ENCODE data around the gene PAPPA.

Gene PAPPA

DNA sequence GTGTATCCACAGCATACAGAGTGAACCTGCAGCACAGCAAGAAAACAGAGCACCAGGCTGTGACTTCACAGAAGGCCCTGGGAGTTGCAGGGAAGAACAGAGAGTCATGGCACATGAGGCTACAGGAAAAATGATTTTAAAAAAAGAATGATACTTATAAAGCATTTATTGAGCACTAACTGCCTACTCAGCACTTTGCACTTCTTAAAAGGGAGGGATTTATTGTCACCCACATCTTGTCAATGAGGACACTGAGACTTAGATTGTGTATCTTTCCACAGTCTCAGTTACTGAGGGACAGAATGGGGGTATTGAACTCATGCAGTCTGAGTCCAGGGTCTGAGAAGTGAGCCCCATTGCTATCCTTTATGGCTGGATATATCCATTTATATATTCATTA is 288.9 kb downstream of the PAPPA start:
- H3K4me3 ChIP-seq (ENCODE audit: low read depth, low read length): no peak overlapping the region

DNA sequence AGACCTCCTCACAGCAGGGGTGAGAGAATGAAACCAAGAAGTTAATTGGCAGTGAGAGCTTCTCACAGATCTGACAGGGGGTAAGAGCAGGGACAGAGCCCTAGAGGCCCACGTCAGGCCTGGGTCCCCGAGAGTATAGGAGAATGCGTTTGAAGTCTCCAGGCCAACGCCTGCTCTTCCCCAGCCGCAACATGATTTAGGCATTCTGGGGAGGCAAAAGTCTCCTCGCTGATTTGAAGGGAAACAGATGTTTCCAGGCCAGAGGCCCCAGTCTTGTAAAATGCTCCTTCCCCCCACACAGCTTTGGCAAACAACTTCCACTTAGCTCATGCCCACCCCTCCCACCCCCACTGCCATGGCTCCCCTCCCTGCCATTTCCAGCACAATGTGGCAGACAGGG is 294.3 kb downstream of the PAPPA start:
- no peak overlapping the region for H3K4me3 ChIP-seq (ENCODE audit: low read depth, low read length)

DNA sequence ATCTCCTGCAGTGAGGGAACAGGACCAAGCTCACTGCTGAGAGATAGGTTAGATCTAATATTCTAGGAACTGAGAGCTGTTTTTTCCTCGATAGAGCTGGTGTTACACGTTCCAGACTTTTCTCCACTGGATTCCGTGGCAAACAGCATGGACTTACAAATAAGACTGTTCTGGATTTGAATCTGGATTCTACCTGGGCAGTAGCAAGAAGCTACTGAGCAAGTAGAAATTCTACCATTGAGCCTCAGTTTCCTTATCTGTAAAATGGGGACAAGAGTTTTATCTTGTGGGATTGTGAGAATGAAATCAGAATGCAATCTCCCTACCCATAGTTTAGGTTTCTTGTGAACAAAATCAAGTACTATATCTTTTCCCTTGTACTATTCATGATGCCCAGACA is 294.8 kb downstream of the PAPPA start:
- H3K4me3 ChIP-seq (ENCODE audit: low read depth, low read length): no peak overlapping the region

DNA sequence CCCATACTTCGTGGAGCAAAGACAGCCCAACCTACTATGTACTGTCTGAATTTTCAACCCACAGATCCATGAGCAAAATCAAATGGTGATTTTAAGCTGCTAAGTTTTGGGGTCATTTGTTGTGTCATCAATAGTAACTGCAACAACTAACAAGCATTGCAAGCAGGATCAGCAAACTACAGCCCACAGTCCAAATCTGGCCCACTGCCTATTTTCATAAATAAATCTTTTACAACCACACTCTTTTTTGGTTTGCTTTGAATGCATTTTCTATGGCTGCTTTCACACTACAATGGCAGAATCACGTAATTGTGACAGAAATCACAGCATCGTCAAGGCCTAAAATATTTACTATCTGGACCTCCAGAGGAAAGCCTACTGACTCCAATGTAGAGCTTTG is 296.4 kb downstream of the PAPPA start:
- no peak overlapping the region for H3K4me3 ChIP-seq (ENCODE audit: low read depth, low read length)

DNA sequence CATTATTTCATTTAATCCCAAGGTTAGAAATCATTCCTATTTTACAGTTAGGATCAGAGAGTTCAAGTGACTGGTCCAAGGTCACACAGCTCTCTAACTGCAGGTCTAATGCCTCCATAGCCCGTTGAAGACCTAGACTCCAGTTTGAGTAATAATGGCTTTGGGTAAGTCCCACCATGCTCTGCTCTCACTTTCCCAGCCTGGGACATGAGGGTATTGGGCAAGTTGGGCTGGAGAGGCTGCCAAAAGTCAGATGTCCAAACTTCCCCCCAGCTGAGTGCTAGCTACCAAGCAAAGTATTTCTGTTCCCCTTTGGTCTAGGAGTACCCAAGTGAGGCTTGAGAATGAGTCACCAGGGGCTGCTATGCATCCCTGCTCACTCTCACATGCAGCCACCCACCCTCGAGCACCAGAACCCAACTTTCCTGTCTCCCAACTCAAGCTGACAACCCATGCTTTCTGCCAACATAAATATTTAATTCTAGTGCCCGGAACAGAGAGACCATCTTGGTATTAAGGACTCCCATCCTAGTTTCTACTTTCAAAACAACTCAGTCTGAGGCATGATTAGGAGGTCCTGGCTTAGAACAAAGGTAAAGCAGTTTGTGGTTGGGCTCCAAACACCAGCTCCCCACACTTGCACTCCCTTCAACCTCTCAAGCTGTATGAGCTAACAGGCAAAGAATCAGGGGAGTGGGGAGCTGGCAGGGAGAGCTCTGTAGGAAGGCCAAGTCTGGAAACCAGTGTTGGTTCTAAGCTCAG is 297.0 kb downstream of the PAPPA start:
- H3K4me3 ChIP-seq (ENCODE audit: low read depth, low read length): no peak overlapping the region

DNA sequence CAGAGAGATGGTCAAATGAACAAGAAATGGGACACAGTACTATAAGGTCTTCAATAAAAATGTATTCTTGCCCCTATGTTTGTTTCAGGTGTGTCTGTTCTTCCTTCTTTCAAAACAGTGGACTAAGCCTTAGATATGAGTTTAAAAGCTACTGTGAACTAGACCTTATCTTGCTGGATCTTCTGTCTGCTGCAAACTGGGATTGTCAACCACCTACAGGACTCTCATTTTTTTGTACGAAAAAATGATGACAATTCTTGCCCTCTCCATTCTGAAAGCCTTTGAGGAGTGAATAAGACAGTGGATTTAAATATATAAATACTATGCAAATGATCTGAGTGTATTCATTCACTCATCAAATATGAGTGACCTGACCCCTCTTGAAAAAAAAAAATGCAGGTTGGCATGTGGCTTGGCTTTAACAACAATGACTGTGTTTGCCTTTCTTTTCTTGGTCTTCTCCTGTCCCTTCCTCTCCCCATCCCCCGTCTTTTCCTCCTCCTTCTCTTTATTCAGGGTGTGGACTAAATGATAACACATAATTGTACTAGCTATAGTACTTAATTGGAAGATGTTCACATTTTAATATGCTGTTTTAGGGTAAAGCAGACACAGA is 298.0 kb downstream of the PAPPA start:
- no peak overlapping the region for H3K4me3 ChIP-seq (ENCODE audit: low read depth, low read length)

All from iPS-11a (cell line).